ENCODE data around the gene OR10G6.
"Not testable (repeated sequence)": the region's sequence is repeated elsewhere in the genome, so short reads cannot be mapped to it uniquely, and the experiment has no call there.

GRCh38 chr11:124015837-124016236 is 20.9 kb upstream of the OR10G6 start:
- TF ChIP-seq, protein P1, sequence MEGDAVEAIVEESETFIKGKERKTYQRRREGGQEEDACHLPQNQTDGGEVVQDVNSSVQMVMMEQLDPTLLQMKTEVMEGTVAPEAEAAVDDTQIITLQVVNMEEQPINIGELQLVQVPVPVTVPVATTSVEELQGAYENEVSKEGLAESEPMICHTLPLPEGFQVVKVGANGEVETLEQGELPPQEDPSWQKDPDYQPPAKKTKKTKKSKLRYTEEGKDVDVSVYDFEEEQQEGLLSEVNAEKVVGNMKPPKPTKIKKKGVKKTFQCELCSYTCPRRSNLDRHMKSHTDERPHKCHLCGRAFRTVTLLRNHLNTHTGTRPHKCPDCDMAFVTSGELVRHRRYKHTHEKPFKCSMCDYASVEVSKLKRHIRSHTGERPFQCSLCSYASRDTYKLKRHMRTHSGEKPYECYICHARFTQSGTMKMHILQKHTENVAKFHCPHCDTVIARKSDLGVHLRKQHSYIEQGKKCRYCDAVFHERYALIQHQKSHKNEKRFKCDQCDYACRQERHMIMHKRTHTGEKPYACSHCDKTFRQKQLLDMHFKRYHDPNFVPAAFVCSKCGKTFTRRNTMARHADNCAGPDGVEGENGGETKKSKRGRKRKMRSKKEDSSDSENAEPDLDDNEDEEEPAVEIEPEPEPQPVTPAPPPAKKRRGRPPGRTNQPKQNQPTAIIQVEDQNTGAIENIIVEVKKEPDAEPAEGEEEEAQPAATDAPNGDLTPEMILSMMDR (IDR thresholded peaks at IDR 0.05; ENCODE audit: borderline replicate concordance, extremely low read depth, low read length, poor library complexity, severe bottlenecking) = not testable (repeated sequence)
- TF ChIP-seq EZH2 (IDR thresholded peaks at IDR 0.05; ENCODE audit: borderline replicate concordance, low read depth, low read length, severe bottlenecking) = not testable (repeated sequence)
